ENCODE measurements around the gene MAFB.
A peak's percentile ranks its signal among the peaks of the same experiment; 100 is the strongest.
"Not testable (repeated sequence)": the region's sequence is repeated elsewhere in the genome, so short reads cannot be mapped to it uniquely, and the experiment has no call there.

The MAFB gene

GRCh38 chr20:40689100-40689942 lies at the start of gene MAFB:
Gene MAFB (minus strand): TSS chr20:40689236. CDS start chr20:40688850, 386 bp downstream.
- DNase-seq (ENCODE audit: low read depth, low spot score): peak; percentile 91

GRCh38 chr20:40736468-40736867 lies 47.4 kb upstream of the MAFB start:
- not testable (repeated sequence) for DNase-seq (ENCODE audit: low read depth, low spot score)

GRCh38 chr20:40728996-40729395 lies 40.0 kb upstream of the MAFB start:
- no peak for DNase-seq (ENCODE audit: low read depth, low spot score)

GRCh38 chr20:40728470-40728869 lies 39.4 kb upstream of the MAFB start:
- DNase-seq (ENCODE audit: low read depth, low spot score): no peak

- DNase-seq (ENCODE audit: low read depth, low spot score): no peak
These were observed 38.9 kb upstream of the MAFB start for GRCh38 chr20:40727960-40728359.

GRCh38 chr20:40726776-40727175 lies 37.7 kb upstream of the MAFB start:
- no peak for DNase-seq (ENCODE audit: low read depth, low spot score)

- DNase-seq (ENCODE audit: low read depth, low spot score): no peak
These were observed 35.5 kb upstream of the MAFB start for GRCh38 chr20:40724566-40724965.

- DNase-seq (ENCODE audit: low read depth, low spot score): no peak
These were observed 31.8 kb upstream of the MAFB start for GRCh38 chr20:40720826-40721225.

GRCh38 chr20:40720099-40720498 lies 31.1 kb upstream of the MAFB start:
- DNase-seq (ENCODE audit: low read depth, low spot score): no peak

GRCh38 chr20:40718982-40719729 lies 30.1 kb upstream of the MAFB start:
- no peak for DNase-seq (ENCODE audit: low read depth, low spot score)

- DNase-seq (ENCODE audit: low read depth, low spot score): no peak
These were observed 29.4 kb upstream of the MAFB start for GRCh38 chr20:40718214-40718977.

- DNase-seq (ENCODE audit: low read depth, low spot score): no peak
These were observed 28.4 kb upstream of the MAFB start for GRCh38 chr20:40717343-40717865.

GRCh38 chr20:40715491-40715890 lies 26.5 kb upstream of the MAFB start:
- DNase-seq (ENCODE audit: low read depth, low spot score): no peak

GRCh38 chr20:40714916-40715315 lies 25.9 kb upstream of the MAFB start:
- DNase-seq (ENCODE audit: low read depth, low spot score): no peak

- no peak for DNase-seq (ENCODE audit: low read depth, low spot score)
These were observed 25.1 kb upstream of the MAFB start for GRCh38 chr20:40714109-40714508.

GRCh38 chr20:40713508-40713907 lies 24.5 kb upstream of the MAFB start:
- DNase-seq (ENCODE audit: low read depth, low spot score): no peak

- DNase-seq (ENCODE audit: low read depth, low spot score): no peak
These were observed 22.0 kb upstream of the MAFB start for GRCh38 chr20:40711079-40711478.

GRCh38 chr20:40710603-40711002 lies 21.6 kb upstream of the MAFB start:
- peak; percentile 40 for DNase-seq (ENCODE audit: low read depth, low spot score)

GRCh38 chr20:40706977-40707582 lies 18.0 kb upstream of the MAFB start:
- DNase-seq (ENCODE audit: low read depth, low spot score): no peak

GRCh38 chr20:40705413-40705812 lies 16.4 kb upstream of the MAFB start:
- DNase-seq (ENCODE audit: low read depth, low spot score): no peak

- DNase-seq (ENCODE audit: low read depth, low spot score): no peak
These were observed 15.8 kb upstream of the MAFB start for GRCh38 chr20:40704828-40705227.

All from astrocyte of the hippocampus (primary cell).